Stomach smooth muscle (tissue), 2 donors: ENCODE data around the gene SNHG17.
"Not testable (repeated sequence)": the region's sequence is repeated elsewhere in the genome, so short reads cannot be mapped to it uniquely, and the experiment has no call there.

Experiments used
- H3K27ac ChIP-seq: one replicate; pipeline ENCODE4 v1.7.0; 2013; ENCODE audit warnings: mild to moderate bottlenecking, low read length, inconsistent platforms
- H3K27me3 ChIP-seq, 2 donors: one replicate each; pipeline ENCODE4 v1.7.0; 2013; ENCODE audit warnings: low read length in 2 of 2; ENCODE audit not compliant: insufficient read depth in 2 of 2, control insufficient read depth in 1 of 2
- H3K36me3 ChIP-seq, 2 donors: one replicate each; pipeline ENCODE4 v1.7.0; 2013; ENCODE audit warnings: low read length in 2 of 2; ENCODE audit not compliant: control insufficient read depth in 2 of 2, insufficient read depth in 2 of 2
- H3K4me1 ChIP-seq: one replicate; pipeline ENCODE4 v1.7.0; 2013; ENCODE audit warnings: low read length; ENCODE audit not compliant: control insufficient read depth, insufficient read depth
- H3K4me3 ChIP-seq, 2 donors: one replicate each; pipeline ENCODE4 v1.7.0; 2013; ENCODE audit warnings: low read length in 2 of 2
- H3K9ac ChIP-seq, 2 donors: one replicate each; pipeline ENCODE4 v1.7.0; 2013; ENCODE audit warnings: low read length in 2 of 2, mild to moderate bottlenecking in 1 of 2
- H3K9me3 ChIP-seq, 2 donors: one replicate each; pipeline ENCODE4 v1.7.0; 2013; ENCODE audit warnings: low read length in 2 of 2; ENCODE audit not compliant: control insufficient read depth in 2 of 2
- donor health status: healthy.
- donor health status: Pancreatic carcinoma.

SNHG17 gene

GRCh38 chr20:38432870-38433269 is 2.3 kb downstream of the SNHG17 start:
- H3K27ac ChIP-seq, H3K4me3 ChIP-seq, H3K9ac ChIP-seq, H3K27me3 ChIP-seq, H3K9me3 ChIP-seq: not testable (repeated sequence)
- Histone ChIP-seq H3K4me1 (peaks cover 20% of the 10 kb centered on the region), H3K36me3 (peaks cover 43 to 44% of the 10 kb centered on the region in 2 donors)

DNA sequence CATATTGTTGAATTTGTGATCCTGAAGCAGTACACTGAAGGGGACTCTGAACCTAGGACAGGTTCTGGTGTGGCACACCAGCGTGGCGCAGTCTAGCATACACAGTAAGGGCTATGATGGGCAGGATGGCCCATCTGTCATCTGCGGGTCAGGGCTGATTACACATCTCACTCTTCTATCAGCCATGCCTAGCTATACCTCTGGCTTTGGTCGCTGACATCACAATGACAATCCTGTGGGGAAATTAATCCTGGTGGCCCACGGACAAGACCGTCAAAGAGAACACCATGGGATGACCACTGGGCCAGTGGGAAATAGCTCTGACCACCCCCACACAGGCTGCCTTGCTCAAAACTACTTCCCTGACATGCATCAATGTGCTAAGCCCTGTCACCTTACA is 2.8 kb downstream of the SNHG17 start:
- Histone ChIP-seq H3K36me3 (peaks cover 49% of the 10 kb centered on the region in 2 donors), H3K4me3 (no peak overlapping the region)

GRCh38 chr20:38430679-38431325 is 4.3 kb downstream of the SNHG17 start:
- H3K36me3 ChIP-seq, result peaks cover 62% of the 10 kb centered on the region in 2 donors
- no peaks in the 10 kb centered on the region for H3K9me3 ChIP-seq
- no peak overlapping the region for H3K4me3 ChIP-seq
- H3K4me1 ChIP-seq, result peaks cover 20% of the 10 kb centered on the region
- no peaks in the 10 kb centered on the region for H3K27me3 ChIP-seq
- H3K9ac ChIP-seq, result no peak overlapping the region
- no peak overlapping the region for H3K27ac ChIP-seq

More for the DNA sequence above, 2.8 kb downstream of the SNHG17 start:
- Histone ChIP-seq H3K9ac (no peak overlapping the region), H3K4me1 (peaks cover 20% of the 10 kb centered on the region), H3K27ac (no peak overlapping the region), H3K27me3 (no peaks in the 10 kb centered on the region), H3K9me3 (no peaks in the 10 kb centered on the region)

GRCh38 chr20:38429301-38429700 is 5.8 kb downstream of the SNHG17 start:
- no peak overlapping the region for H3K4me3 ChIP-seq
- H3K27me3 ChIP-seq, result no peaks in the 10 kb centered on the region
- H3K9me3 ChIP-seq, result no peaks in the 10 kb centered on the region
- no peak overlapping the region for H3K27ac ChIP-seq
- peaks cover 12% of the 10 kb centered on the region for H3K4me1 ChIP-seq
- peaks cover 76 to 77% of the 10 kb centered on the region in 2 donors for H3K36me3 ChIP-seq
- no peak overlapping the region for H3K9ac ChIP-seq

DNA sequence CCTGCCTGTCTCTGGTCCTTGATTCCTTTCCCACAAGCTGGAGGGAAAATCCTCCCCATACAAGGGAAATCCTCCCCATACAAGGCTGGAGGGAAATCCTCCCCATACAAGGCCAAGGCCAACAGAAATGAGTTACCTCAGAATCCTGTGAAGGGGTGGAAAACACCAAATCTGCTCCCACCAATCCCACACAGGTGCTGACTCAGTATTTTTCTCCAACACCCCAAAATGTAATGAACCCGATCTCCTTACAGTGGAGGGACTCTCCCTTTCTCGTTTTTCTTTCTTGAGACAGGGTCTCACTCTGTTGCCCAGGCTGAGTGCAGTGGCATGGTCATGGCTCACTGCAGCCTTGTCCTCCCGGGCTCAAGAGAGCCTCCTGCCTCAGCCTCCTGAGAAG is 6.3 kb downstream of the SNHG17 start:
- H3K4me3 ChIP-seq, result no peak overlapping the region
- H3K9me3 ChIP-seq, result no peaks in the 10 kb centered on the region
- no peak overlapping the region for H3K27ac ChIP-seq
- peaks cover 7% of the 10 kb centered on the region for H3K4me1 ChIP-seq
- no peaks in the 10 kb centered on the region for H3K27me3 ChIP-seq
- H3K36me3 ChIP-seq, result peaks cover 78 to 79% of the 10 kb centered on the region in 2 donors
- H3K9ac ChIP-seq, result no peak overlapping the region

DNA sequence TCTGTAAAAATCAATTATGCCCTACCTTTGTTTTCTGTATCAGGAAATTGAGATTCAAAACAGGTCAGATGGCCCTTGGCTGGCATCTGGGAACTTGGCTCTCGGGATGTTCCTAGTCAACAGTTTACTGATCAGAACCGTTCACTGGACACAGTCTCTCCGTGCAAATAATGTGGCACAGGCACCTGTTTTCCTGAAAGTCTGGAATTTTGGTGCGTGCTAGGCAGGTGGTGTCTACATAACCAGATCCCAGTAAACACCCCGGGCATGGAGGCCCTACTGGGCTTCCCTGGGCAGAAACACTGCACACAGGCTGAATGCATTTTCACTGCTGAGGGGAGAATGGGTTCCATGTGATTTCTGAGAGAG is 7.5 kb downstream of the SNHG17 start:
- H3K9me3 ChIP-seq, result no peaks in the 10 kb centered on the region
- peaks cover 3% of the 10 kb centered on the region for H3K4me1 ChIP-seq
- peaks cover 69% of the 10 kb centered on the region in 2 donors for H3K36me3 ChIP-seq
- H3K27me3 ChIP-seq, result no peaks in the 10 kb centered on the region
- H3K27ac ChIP-seq, result no peak overlapping the region
- H3K9ac ChIP-seq, result no peak overlapping the region
- H3K4me3 ChIP-seq, result no peak overlapping the region

GRCh38 chr20:38426006-38426897 is 8.9 kb downstream of the SNHG17 start:
- Histone ChIP-seq H3K4me1 (no peaks in the 10 kb centered on the region), H3K4me3 (no peak overlapping the region), H3K9ac (no peak overlapping the region), H3K9me3 (no peaks in the 10 kb centered on the region), H3K27ac (no peak overlapping the region), H3K27me3 (no peaks in the 10 kb centered on the region), H3K36me3 (peaks cover 67 to 78% of the 10 kb centered on the region in 2 donors)

DNA sequence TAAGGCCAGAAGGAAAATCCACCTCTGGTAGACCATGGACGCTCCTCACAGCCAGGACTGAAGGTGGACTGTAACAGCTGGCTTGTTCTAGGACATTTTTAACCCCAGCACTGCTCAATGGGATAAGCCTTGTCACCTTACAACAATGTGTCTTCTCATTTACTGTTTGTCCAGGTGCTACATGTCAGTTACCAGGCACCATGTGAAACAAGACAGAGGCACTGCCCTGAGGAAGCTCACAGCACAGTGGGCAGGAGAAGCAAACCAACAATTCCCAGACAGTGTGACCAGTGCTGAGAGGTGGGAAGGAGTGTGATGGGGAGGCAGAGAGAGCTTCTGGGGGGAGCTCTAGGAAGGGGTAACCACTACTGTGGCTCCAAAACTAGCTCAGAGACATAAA is 10.7 kb downstream of the SNHG17 start:
- Histone ChIP-seq H3K27me3 (no peaks in the 10 kb centered on the region), H3K9ac (no peak overlapping the region), H3K4me3 (no peak overlapping the region), H3K4me1 (no peaks in the 10 kb centered on the region), H3K27ac (no peak overlapping the region), H3K9me3 (no peaks in the 10 kb centered on the region), H3K36me3 (peaks cover 72 to 83% of the 10 kb centered on the region in 2 donors)

DNA sequence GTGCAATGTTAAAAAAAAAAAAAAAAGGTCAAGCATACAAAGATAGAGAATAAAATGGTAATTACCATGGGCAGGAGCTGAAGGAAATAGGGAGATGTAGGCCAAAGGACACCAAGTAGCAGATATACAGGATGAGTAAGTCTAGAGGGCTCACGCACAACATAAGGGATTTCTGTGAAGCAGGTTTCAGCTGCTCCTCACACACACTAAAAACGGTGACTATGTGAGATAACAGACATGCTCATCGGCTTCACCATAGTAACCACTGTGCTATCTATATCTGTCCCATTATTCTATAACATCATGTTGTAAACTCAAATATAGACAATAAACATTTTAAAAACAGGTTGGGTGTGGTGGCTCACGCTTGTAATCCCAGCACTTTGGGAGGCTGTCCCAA is 11.6 kb downstream of the SNHG17 start:
- Histone ChIP-seq H3K27ac (no peak overlapping the region), H3K36me3 (peaks cover 63 to 78% of the 10 kb centered on the region in 2 donors), H3K9ac (no peak overlapping the region), H3K9me3 (no peaks in the 10 kb centered on the region), H3K4me3 (no peak overlapping the region), H3K4me1 (peaks cover 4% of the 10 kb centered on the region), H3K27me3 (no peaks in the 10 kb centered on the region)

- H3K36me3 ChIP-seq, result peaks cover 53 to 67% of the 10 kb centered on the region in 2 donors
Measured at GRCh38 chr20:38421915-38422314, 13.2 kb downstream of the SNHG17 start.

More at GRCh38 chr20:38421915-38422314, 13.2 kb downstream of the SNHG17 start:
- Histone ChIP-seq H3K4me3 (no peak overlapping the region), H3K27me3 (no peaks in the 10 kb centered on the region), H3K4me1 (peaks cover 4% of the 10 kb centered on the region), H3K27ac (no peak overlapping the region), H3K9me3 (no peaks in the 10 kb centered on the region), H3K9ac (no peak overlapping the region)
